ENCODE results near the gene LOXL1. TPM values are rescaled to one million over a fixed set of nuclear protein-coding genes. Genes with fewer than 3 reads are reported as not detected.

LOXL1 gene
- total RNA-seq, 1 experiment from 2014 or later, result 249 TPM

DNA sequence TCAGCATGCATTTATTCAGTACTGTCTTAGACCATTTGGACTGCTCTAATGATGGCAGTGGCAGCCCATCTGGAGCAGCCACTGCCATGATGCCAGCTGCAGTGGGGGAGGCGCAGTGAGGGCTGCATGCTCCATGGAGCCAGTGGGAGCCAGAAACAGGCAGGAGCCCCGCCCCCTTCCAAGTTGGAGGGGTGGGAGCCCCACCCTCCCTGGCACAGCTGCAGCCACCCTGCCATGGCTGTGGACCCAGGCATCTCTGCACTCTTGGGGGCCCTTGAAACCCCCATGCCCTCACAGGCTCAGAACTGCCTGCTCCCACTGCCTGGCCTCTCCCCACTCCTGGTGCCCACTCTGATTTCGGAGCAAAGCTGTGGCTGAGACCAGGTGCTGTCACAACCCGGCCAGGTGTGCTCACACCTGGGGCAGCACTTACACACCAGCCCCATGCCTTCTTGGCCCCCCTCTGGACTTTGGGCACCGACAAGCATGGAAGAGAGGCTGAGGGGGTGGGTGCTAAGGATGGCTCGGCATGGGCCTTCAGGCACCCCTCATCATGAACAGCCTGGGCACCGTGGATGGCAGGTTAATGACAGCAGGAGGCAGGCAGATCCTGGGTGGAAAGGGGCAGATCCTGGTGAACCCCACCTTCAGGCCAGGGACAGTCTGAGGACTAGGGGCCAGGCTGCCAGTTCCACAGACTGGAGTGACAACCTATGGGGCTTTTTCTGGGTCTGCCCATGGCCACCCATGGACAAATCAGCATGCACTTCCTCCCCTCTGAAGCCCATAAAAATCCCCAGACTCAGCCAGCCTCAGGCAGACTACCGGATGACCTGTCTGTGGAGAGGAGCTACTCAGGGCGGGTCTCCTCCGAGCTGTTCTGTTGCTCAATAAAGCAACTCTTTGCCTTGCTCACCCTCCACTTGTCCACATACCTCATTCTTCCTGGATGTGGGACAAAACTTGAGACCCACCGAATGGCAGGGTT, 34.6 kb upstream of the LOXL1 start:
- Histone ChIP-seq H3K4me2 (ENCODE audit: low read length) (no peak overlapping the region), H3K79me2 (ENCODE audit: low read length) (no peaks in the 10 kb centered on the region), H3K9ac (ENCODE audit: low read length) (no peak overlapping the region), H2AFZ (ENCODE audit: low read length) (no peak overlapping the region), H3K4me3 (ENCODE audit: low read length) (no peak overlapping the region), H3K27ac (ENCODE audit: low read length) (no peak overlapping the region), H3K9me3 (ENCODE audit: low read length) (no peaks in the 10 kb centered on the region), H3K9me2 (replicated peaks; ENCODE audit: low read length) (no peaks in the 10 kb centered on the region), H3K27me3 (ENCODE audit: low read length) (no peaks in the 10 kb centered on the region), H3K4me1 (ENCODE audit: insufficient read depth, low read length) (peaks cover 2% of the 10 kb centered on the region), H3F3A (ENCODE audit: low read length, unreplicated experiment) (no peaks in the 10 kb centered on the region), H3K36me3 (ENCODE audit: low read depth, low read length) (no peaks in the 10 kb centered on the region), H4K20me1 (ENCODE audit: low read length) (no peaks in the 10 kb centered on the region)
- POLR2A ChIA-PET (ENCODE audit: unreplicated experiment), result no interaction called here
- CTCF ChIA-PET, result no interaction called here
- TF ChIP-seq EZH2phosphoT487 (IDR thresholded peaks at IDR 0.05; ENCODE audit: borderline replicate concordance, low read length) (no peak), EZH2 (IDR thresholded peaks at IDR 0.05; ENCODE audit: low read length, unreplicated experiment) (no peak)
- TF ChIP-seq, protein P1, sequence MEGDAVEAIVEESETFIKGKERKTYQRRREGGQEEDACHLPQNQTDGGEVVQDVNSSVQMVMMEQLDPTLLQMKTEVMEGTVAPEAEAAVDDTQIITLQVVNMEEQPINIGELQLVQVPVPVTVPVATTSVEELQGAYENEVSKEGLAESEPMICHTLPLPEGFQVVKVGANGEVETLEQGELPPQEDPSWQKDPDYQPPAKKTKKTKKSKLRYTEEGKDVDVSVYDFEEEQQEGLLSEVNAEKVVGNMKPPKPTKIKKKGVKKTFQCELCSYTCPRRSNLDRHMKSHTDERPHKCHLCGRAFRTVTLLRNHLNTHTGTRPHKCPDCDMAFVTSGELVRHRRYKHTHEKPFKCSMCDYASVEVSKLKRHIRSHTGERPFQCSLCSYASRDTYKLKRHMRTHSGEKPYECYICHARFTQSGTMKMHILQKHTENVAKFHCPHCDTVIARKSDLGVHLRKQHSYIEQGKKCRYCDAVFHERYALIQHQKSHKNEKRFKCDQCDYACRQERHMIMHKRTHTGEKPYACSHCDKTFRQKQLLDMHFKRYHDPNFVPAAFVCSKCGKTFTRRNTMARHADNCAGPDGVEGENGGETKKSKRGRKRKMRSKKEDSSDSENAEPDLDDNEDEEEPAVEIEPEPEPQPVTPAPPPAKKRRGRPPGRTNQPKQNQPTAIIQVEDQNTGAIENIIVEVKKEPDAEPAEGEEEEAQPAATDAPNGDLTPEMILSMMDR (conservative IDR thresholded peaks at IDR 0.05; ENCODE audit: low read depth, low read length), result no peak
- intact Hi-C loops (cut with micrococcal nuclease), result no loop called here
- no peak for DNase-seq
- no TSS peak for BruUV-seq (replicated peaks)
- ATAC-seq, result no peak

- Histone ChIP-seq H2AFZ (ENCODE audit: low read length) (no peak overlapping the region), H3K4me2 (ENCODE audit: low read length) (no peak overlapping the region), H3K27ac (ENCODE audit: low read length) (no peak overlapping the region), H3K9ac (ENCODE audit: low read length) (no peak overlapping the region), H4K20me1 (ENCODE audit: low read length) (no peaks in the 10 kb centered on the region), H3K36me3 (ENCODE audit: low read depth, low read length) (no peaks in the 10 kb centered on the region), H3F3A (ENCODE audit: low read length, unreplicated experiment) (no peaks in the 10 kb centered on the region), H3K4me3 (ENCODE audit: low read length) (no peak overlapping the region), H3K9me3 (ENCODE audit: low read length) (no peaks in the 10 kb centered on the region), H3K79me2 (ENCODE audit: low read length) (no peaks in the 10 kb centered on the region), H3K27me3 (ENCODE audit: low read length) (no peaks in the 10 kb centered on the region), H3K9me2 (replicated peaks; ENCODE audit: low read length) (no peaks in the 10 kb centered on the region), H3K4me1 (ENCODE audit: insufficient read depth, low read length) (peaks cover 12% of the 10 kb centered on the region)
- ChIA-PET POLR2A (ENCODE audit: unreplicated experiment) (no interaction called here), CTCF (no interaction called here)
- TF ChIP-seq, protein P1 (conservative IDR thresholded peaks at IDR 0.05; ENCODE audit: low read depth, low read length), result no peak
- no peak for TF ChIP-seq EZH2phosphoT487 (IDR thresholded peaks at IDR 0.05; ENCODE audit: borderline replicate concordance, low read length)
- no peak for TF ChIP-seq EZH2 (IDR thresholded peaks at IDR 0.05; ENCODE audit: low read length, unreplicated experiment)
- no peak for ATAC-seq
- BruUV-seq (replicated peaks), result no TSS peak
- intact Hi-C loops (cut with micrococcal nuclease), result no loop called here
- no peak for DNase-seq
Observed at GRCh38 chr15:73892446-73893226, 33.6 kb upstream of the LOXL1 start.

Data from PC-3 (cell line).